HG02870 (cell line): ENCODE measurements around the gene FTH1.
"Not testable (repeated sequence)": the region's sequence is repeated elsewhere in the genome, so short reads cannot be mapped to it uniquely, and the experiment has no call there.

Source experiments
- ATAC-seq: cut with Tn5 transposase; IDR thresholded peaks from one replicate; pipeline ENCODE4 v1.9.1; 2021; ENCODE audit warnings: mild to moderate bottlenecking, moderate library complexity; ENCODE audit not compliant: unreplicated experiment

The FTH1 gene

DNA sequence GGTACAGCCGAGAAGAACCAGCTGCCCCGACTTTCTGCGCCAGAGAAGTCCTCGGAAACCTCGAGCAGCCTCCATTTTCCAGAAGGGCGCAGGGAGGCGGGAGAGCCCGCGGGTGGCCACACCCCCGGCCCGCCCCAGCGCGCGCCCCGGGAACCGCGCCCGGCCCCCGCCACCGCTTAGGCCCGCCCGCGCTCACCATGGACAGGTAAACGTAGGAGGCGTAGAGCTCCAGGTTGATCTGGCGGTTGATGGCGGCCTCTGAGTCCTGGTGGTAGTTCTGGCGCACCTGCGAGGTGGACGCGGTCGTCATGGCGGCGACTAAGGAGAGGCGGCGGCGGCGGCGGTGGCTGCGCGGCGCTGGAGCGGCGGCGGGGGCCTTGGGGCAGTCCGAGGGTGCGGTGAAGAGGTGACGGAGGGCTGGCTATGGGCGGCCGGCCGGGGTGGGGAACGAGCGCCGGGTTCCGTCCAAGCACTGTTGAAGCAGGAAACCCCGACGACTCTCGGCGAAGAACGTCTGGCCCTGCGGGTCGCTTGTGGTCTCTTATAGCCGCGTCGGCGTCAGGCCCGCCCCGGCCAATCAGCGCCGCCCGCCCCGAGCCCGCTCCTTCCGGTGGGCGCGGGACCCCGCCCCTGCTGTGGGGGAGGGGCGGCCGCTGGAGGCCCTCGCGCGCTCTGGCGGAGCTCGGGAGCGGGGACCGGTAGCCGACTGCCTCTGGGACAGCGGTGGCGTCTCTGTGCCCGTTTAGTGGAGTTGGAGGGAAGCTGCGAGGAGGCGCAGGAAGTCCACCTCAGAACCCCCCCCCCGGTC lies at the start of gene FTH1:
FTH1 (minus strand) TSS at position 519 of the 808 bp plus-strand sequence; CDS start at position 310, 209 bp downstream.
- peak; percentile 45 for ATAC-seq

DNA sequence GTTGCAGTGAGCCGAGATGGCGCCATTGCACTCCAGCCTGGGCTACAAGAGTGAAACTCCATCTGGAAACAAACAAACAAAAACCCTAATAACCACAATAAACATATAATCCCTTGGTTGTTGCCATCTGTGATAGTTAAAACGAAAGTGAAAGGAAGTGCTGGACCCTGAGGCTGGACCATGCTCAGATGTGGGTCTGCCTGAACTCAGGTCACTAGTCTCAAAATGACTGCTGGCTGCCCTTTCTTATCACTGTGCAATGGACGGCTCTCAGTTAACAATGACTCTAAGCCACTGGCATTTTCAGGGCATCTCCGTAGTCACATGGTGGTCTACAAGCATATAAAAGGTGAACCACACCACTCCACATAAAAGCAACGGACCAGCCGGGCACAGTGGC lies 48.2 kb upstream of the FTH1 start:
- no peak for ATAC-seq

DNA sequence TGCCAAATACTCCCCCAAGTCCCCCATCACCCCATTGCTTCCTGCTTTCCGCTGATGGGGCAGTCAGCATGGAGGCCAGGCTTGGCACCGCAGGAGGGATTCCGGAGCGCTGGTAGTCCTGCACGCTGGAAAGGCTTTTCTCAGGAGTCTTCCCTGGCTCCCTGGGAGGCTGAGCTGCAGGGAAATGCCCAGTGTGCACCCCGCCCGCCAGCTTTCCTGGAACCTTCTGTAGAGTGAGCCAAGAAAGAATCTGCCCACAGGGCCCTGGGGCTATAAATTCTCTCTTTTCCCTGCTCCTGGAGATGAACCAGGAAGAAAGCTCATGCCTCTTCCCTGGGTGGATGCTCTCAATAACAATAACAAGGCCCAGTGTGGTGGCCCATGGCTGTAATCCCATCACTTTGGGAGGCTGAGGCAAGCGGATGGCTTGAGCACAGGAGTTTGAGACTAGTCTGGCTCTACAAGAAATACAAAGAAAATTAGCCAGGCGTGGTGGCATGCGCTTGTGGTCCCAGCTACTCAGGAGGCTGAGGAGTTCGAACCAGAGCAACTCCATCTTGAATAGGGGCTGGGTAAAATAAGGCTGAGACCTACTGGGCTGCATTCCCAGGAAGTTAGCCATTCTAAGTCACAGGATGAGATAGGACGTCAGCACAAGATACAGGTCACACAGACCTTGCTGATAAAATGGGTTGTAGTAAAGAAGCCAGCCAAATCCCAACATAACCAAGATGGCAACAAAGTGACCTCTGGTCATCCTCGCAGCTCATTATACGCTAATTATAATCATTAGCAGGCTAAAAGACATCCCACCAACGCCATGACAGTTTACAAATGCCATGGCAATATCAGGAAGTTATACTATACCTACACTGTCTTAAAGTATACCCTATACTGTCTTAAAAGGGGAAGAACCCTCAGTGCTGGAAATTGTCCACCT lies 46.4 kb upstream of the FTH1 start:
- ATAC-seq, result no peak

DNA sequence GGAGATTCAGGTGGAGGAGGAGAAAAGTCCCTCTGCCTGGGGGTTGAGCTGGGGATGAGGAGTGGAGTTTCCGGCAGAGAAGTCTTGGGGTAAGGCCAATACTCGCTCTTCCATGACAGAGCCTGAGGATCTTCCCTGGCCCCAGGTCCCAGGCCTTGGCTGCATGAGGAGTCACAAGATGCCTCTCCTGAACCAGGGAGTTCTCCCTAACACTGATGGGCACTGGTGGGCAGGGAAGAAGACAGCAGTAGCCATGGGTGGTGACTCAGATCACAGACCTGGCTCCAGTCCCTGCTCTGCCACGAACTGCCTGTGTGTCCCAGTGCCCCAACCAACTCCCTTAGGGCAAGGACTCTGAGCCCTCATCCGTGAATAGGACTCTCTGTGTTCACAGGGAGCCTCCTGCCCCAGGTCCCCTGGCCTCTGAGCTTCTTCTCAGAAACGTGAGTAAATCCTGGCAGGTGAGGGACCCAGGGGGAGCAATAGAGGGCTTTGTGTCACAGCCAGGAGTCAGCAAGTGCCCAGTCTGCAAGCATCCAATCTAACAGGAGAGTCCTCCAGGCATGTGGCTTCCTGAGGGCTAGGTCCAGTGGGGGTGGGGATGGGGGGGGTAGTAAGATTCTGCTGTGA lies 45.5 kb upstream of the FTH1 start:
- no peak for ATAC-seq

DNA sequence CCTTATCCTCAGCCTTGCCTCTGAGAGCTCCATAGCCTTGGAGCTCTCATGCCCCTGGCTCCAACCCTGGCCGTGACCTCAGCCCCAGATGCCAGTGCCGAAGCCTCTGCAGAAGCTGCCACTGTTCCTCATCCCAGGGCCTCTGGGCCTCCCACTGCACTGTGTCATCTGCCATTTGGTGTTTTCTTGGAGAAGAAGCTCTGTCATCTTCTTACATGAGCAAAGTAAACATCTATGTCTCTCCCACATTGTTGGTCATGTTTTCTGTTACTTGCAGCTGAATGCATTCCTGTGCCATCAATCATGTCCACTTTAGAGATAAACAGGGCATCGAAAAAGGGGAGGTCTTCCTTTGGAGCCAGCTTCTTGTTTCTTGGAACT lies 45.0 kb upstream of the FTH1 start:
- no peak for ATAC-seq

DNA sequence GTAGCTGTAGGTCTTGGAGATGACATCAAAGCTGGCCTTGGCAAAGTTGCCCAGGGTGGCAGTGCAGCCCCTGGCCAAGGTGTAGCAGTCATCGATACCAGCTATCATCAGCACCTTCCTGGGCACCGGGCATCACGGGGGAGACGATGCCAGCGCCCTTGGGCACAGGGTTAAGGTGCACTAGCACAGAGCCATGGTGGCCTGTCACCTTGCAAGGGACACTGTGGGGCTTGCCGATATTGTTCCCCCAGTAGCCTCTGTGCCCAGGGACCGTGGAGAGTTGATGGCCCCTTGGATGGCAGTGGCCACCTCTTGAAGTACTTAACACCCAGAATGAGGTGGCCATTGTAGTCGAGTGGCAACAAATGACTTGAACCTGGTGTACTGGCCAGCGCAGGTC lies 44.4 kb upstream of the FTH1 start:
- no peak for ATAC-seq

DNA sequence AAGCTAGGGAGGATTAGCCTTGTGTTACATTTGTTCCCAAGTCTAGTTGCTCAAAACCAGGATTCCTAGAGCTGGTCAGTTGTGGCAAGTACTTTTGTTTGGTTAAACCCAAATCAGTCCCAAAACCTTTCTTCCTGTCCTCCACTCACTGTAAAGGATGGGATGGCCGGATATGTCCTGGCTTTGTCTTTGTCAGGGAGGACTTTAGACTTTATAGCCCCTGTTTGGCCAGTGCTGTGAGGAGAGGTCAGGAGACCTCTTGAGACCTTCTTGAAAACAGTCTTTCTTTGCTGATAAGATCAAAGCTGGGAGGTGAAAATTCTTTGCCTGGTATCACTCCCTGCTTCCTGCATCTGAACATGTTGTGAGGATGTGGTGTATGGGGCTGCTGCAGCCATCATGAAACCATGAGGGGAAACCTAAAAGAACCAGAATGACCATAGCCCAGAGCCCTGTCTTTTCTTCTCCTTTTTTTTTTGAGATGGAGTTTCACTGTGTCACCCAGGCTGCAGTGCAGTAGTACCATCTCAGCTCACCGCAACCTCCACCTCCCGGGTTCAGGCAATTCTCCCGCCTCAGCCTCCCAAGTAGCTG lies 43.6 kb upstream of the FTH1 start:
- ATAC-seq, result no peak

DNA sequence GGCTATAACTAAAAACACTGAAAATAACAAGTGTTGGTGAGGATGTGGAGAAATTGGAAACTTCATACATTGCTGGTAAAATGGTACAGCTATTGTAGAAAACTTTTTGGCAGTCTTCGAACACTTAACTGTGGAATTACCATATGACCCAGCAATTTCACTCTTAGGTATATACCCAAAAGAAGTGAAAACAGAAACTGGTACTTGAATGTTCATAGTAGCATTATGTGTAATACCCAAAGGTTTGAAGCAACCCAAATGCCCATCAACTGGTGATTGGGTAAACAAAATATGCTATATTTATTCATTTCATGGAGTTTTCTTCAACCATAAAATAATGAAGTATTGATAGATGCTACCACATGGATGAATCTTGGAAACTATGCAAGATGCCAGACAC lies 40.8 kb upstream of the FTH1 start:
- ATAC-seq, result no peak

DNA sequence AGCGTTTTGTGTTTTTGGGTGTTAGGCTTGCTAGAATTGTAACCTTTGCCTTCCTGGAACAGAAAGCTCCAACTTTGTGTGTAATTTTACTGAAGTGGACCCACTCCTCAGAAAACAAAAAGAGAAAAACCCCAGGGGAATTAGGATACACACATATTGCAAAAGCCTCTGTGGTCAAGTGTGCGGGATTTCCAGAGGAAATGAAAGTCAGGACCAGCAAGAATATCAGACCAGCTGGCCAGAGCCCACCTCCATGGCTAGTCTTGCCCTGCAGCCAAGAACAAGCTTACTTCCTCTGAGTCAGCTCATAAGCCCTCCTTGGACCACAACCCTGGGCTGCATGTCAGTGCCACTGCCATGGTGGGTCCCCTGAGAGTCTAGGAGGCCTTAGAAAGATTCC lies 37.0 kb upstream of the FTH1 start:
- peak; percentile 76 for ATAC-seq

DNA sequence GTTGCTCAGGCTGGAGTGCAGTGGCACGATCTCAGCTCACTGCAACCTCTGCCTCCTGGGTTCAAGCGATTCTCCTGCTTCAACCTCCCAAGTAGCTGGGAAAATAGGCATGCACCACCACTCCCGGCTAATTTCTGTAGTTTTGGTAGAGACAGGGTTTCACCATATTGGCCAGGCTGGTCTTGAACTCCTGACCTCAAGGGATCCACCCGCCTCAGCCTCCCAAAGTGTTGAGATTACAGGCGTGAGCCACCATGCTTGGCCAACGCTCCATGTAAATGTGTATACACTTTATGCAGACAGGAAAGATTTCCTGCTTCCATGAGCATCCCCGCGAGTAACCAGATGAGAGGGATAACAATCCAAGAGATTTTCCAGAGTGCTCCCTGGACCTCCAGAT lies 34.8 kb upstream of the FTH1 start:
- ATAC-seq, result not testable (repeated sequence)

DNA sequence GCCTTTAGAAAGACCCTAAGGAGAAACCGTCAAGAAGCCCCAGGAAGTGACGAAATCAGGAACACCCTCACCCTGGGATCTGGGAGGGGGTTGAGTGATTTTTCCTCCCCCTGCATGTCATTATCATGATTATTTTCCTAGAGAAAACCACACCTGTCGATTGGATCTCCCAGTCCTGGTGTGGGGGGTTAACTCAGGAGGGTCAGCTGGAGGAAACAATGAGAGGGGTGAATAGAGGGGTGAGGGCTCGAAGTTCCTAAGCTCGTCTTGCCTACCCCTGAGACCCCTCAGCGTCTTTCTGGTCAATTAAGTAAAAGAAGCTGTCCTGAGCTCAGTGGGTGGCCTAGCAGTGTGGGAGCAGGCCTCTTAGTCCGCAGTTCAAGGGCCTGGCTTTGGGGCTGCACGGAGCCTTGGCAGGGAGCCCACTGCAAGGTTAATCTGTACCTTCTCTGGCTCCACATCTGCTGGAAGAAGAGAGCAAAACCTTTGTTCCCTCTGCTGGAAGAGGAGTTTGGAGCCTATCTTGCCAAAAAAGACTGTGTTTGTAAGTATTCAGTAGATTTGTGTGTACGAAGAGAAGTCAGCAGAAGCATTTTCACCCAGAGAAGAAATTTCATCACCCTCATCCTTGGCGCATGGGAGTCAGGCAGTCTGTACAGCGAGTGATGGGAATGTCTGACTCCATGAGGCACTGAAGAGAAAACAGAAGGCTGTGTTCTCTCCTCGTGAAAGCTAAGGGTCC lies 34.2 kb upstream of the FTH1 start:
- no peak for ATAC-seq

DNA sequence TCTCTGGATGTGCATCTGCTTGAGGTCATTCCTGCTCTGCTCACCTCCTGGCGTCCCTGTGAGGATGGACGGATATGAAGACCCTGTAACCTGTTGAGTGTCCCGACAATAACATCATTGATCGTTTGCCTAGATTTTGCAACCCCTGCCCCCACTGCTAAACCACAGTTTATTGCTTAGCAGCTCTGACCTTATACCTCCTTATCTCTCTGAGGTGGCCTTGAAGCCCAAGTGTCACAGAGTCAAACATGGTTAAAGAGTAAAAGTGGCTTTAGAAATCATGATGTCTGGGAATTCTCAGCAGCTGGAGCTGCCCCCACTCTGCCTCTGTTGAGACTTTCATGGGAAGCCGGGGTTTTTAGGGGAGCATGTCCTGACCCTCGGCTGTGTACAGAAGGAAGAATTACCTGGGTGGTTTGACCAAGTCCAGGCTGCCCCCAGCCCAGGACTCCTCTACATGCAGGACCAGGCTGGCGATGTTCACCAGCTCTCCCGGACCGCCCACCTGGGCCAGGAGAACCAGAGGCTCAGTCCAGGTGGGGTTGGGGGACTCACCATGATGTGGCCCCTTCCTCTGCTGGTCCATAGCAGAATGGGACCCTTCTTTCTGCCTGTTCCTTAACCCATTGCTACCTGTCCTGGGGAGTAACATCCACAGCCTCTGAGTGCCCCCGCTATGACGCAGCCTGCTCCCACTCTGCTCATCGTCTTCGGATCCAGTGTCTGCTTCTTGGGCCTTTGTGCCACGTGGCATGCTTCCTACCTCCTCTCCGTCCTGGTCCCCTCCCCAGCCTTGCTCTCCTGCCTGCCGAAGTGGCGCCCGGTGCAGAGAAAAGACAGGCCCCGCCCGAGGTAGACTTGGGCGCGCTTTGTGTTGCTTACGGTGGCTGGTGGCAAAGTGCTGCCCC lies 33.4 kb upstream of the FTH1 start:
- no peak for ATAC-seq

DNA sequence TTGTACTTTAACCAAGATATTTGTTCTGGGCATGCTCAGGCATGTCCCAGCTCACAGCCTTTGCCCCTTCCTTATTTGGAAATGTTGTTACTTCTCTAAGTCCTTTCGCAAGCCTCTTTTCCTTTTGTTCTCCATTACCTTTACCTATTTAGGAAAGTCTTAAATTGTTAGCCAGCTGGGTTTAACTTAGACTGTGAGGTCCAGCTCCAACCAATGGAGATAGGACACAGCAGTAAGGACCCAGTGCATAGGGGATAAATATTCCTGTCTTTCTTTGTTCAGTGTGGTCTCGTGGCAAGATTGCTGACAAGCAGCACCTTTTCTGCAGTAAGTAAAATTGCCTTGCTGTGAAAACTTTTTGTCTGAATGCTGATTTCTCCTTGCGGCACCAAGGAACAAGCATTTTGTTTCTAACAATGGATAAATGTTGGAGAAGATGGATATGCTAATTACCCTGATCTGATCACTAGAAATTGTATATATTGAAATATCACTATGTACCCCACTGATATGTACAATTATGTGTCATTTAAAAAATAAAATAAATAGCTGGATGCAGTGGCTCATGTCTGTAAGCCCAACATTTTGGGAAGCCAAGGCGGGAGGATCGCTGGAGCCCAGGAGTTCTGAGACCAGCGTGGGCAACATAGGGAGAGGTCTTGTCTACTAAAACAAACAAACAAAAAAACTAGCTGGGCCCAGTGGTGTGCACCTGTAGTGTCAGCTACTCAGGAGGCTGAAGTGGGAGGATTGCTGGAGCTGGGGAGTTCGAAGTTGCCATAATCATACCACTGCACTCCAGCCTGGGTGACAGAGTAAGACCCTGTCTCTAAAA lies 31.9 kb upstream of the FTH1 start:
- no peak for ATAC-seq

DNA sequence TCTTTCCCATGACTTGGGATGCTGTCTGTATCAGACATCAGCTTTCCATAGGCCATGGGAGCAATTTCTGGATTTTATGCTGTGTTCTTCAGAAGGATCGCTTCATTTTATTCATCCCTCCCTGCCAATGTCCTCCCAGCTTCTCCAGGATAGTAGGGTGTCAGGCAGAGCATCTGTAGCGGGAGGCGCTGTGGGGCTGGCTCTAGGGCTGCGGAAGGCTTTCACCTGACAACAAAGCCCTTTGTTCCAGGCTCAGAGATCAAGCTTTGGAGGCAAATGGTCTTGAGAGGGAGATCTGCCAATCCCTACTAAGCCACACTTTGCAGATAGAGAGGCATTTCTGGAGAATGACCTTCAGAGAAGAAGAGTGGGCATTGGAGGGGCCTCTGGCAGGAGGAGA lies 29.5 kb upstream of the FTH1 start:
- ATAC-seq, result no peak

DNA sequence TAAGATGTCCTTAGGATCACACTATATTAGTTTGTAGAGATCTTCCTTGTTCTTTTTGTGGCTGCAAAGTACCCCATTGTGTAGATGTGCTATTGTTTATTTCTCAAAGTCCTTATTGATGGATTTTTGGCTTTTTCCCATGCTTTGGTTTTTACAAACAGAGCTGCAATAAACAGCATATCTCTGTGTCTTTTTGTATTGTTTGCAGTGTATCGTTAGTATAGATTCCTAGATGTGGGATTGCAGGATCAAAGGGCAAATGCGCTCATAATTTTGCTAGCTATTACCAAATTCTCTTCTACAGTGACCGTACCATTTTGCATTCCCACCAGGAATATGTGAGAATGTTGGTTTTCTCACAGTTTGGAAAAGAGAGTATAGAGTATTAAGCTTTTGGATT lies 27.5 kb upstream of the FTH1 start:
- ATAC-seq, result no peak

DNA sequence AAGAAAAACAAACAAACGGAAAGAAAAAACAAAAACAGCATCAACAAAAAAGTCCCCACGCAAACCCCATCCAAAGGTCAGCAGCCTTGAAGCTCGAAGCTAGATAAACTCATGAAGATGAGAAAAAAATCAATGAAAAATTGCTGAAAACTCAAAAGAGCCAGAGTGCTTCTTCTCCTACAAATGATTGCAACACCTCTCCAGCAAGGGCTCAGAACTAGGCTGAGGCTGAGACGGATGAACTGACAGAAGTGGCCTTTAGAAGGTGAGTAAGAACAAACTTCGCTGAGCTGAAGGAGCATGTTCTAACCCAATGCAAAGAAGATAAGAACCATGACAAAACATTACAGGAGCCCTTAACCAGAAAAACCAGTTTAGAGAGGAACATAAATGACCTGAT lies 18.4 kb upstream of the FTH1 start:
- no peak for ATAC-seq

DNA sequence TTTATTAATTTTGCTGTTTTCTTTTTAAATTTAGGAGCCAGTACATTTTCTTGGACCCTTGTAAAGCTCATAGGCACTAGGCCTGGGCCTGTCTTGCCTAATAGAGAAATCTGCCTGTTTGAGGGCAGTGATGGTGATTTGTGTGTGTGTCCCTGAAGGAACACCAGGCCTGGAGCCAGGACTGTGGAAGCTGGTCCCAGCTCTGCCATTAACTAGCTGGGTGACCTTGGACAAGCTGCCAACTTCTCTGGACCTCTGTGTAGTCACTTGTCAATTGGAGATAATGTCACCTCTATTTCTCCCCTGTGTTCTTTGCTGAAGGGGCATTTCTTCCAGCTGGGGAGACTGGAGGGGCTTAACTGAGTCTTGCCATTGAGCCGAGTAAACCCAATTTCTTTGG lies 16.0 kb upstream of the FTH1 start:
- ATAC-seq, result no peak

DNA sequence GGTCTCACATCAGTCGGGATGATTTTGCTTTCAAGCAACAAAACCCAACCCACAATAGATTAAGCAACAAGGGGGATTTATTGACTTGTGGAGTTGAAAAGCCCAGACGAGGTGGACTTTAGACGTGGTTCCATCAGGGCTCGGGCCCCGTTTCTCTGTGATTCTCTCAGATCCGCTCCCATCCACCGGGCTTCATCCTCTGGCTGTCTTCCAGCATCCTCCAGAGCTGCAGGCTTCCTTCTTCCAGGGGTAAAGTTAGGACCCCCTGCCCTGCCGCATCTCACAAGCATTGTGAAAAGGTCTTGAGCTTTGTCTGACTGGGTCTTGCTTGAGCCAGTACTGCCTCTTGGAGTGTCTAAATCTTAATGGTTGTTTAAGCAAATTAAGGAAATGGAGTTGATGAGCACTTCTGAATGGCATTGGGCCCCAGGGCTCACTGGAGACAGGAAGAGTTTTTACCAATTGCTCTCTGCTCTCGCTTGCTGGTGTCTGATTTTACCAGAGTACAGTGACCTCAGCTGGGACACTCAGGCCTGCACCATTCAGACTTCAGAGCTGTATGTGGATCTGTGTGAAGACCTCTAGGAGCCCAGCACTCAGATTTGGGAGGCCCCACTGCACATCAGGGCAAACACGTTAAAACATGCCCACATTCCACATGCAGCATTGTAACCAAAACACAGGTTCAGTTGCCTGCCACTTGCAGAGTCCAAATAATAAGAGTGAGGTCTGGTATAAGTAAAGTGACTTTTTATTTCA lies 13.5 kb upstream of the FTH1 start:
- ATAC-seq, result no peak
